SK-N-SH treated with all-trans-retinoic acid at 6 μM for 48 hours (cell line): ENCODE data around the gene EPS8L1.

ENCODE experiments used
- ARNTL ChIP-seq: fragments of 450-650 bp; formaldehyde crosslinking; IDR thresholded peaks from 2 replicates; pipeline ENCODE4 v1.5.0; 2020; ENCODE audit warnings: low read depth, mild to moderate bottlenecking, moderate library complexity, borderline replicate concordance
- CSDC2 ChIP-seq: fragments of 250-450 bp; sonication (Bioruptor Pico); IDR thresholded peaks from 2 replicates; pipeline ENCODE4 v1.5.0; 2020; ENCODE audit warnings: mild to moderate bottlenecking, moderate library complexity
- OSR1 ChIP-seq: fragments of 250-450 bp; sonication (Bioruptor Pico); IDR thresholded peaks from 2 replicates; pipeline ENCODE4 v1.8.0; 2022; ENCODE audit warnings: moderate library complexity, mild to moderate bottlenecking, inconsistent platforms
- PPARA ChIP-seq: fragments of 250-450 bp; sonication (Bioruptor Pico); IDR thresholded peaks from 2 replicates; pipeline ENCODE4 v1.5.0; 2020; ENCODE audit warnings: mild to moderate bottlenecking, borderline replicate concordance
- TOX ChIP-seq: fragments of 250-450 bp; sonication (Bioruptor Pico); IDR thresholded peaks from 2 replicates; pipeline ENCODE4 v1.8.0; 2021; ENCODE audit warnings: mild to moderate bottlenecking, moderate library complexity, borderline replicate concordance
- TF ChIP-seq, protein P1 (sequence below): fragments of 250-450 bp; sonication (Bioruptor Pico); IDR thresholded peaks from 2 replicates; pipeline ENCODE4 v1.8.0; 2020; ENCODE audit warnings: mild to moderate bottlenecking, moderate library complexity, borderline replicate concordance
- TF ChIP-seq, protein P2 (sequence below): fragments of 250-450 bp; sonication (Bioruptor Pico); IDR thresholded peaks from 2 replicates; pipeline ENCODE4 v1.8.0; 2021; ENCODE audit warnings: low read depth, mild to moderate bottlenecking, moderate library complexity, borderline replicate concordance

DNA sequence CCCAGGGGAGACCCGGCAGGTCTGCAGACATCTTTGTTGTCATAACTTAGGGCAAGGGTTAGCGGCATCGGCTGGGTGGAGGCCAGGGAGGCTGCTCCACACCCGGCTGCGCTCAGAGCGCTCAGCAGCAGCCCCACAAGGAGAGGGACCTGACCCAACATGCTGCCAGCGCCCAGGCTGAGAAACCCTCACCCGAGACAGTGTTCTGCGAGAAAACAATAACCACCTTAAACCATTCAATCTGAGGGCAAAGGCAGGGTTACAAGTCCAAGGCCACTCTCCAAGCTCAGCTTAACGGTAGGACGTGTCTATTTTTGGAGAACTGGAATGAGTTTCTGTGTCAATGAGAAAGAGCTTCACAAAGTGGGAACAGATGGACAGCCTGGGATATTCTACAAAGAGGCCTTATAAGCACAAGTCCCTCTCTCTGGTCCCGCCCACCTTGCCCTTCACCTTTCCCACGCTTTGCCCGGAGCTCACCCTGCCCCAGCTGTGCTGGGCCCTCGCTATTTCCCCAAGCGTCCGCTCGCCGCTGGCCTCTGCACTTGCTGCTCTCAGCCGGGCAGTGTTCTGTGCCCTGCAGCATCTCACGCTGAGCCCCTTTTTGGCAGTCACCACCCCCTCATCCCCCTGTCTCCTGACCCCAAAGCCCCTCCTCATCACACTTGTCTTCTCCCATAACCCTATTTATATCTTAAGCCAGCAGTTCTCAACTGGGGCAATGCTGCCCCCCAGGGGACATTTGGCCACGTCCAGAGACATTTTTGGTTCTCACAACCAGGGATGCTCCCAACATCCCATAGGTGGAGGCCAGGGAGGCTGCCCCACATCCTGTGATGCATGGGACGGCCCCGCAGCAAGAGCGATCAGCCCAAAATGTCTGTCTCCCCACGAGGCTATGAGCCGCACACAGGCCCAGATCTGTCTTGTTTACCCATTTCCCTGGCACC lies 24.2 kb downstream of the EPS8L1 start:
- TF ChIP-seq OSR1 (CRISPR knock-in tag): no peak
- TF ChIP-seq TOX (CRISPR knock-in tag): no peak
- TF ChIP-seq PPARA (CRISPR knock-in tag): no peak
- TF ChIP-seq CSDC2 (CRISPR knock-in tag): no peak
- TF ChIP-seq, protein P1, sequence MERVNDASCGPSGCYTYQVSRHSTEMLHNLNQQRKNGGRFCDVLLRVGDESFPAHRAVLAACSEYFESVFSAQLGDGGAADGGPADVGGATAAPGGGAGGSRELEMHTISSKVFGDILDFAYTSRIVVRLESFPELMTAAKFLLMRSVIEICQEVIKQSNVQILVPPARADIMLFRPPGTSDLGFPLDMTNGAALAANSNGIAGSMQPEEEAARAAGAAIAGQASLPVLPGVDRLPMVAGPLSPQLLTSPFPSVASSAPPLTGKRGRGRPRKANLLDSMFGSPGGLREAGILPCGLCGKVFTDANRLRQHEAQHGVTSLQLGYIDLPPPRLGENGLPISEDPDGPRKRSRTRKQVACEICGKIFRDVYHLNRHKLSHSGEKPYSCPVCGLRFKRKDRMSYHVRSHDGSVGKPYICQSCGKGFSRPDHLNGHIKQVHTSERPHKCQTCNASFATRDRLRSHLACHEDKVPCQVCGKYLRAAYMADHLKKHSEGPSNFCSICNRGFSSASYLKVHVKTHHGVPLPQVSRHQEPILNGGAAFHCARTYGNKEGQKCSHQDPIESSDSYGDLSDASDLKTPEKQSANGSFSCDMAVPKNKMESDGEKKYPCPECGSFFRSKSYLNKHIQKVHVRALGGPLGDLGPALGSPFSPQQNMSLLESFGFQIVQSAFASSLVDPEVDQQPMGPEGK (CRISPR knock-in tag): no peak
- TF ChIP-seq ARNTL (CRISPR knock-in tag): no peak
- TF ChIP-seq, protein P2, sequence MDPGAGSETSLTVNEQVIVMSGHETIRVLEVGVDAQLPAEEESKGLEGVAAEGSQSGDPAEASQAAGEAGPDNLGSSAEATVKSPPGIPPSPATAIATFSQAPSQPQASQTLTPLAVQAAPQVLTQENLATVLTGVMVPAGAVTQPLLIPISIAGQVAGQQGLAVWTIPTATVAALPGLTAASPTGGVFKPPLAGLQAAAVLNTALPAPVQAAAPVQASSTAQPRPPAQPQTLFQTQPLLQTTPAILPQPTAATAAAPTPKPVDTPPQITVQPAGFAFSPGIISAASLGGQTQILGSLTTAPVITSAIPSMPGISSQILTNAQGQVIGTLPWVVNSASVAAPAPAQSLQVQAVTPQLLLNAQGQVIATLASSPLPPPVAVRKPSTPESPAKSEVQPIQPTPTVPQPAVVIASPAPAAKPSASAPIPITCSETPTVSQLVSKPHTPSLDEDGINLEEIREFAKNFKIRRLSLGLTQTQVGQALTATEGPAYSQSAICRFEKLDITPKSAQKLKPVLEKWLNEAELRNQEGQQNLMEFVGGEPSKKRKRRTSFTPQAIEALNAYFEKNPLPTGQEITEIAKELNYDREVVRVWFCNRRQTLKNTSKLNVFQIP: no peak
